ENCODE results near the gene CRIP3. TPM values are rescaled to one million over a fixed set of nuclear protein-coding genes. Genes with fewer than 3 reads are reported as not detected.

The CRIP3 gene
- total RNA-seq, 1 experiment from 2014 or later = 2.3 TPM

DNA sequence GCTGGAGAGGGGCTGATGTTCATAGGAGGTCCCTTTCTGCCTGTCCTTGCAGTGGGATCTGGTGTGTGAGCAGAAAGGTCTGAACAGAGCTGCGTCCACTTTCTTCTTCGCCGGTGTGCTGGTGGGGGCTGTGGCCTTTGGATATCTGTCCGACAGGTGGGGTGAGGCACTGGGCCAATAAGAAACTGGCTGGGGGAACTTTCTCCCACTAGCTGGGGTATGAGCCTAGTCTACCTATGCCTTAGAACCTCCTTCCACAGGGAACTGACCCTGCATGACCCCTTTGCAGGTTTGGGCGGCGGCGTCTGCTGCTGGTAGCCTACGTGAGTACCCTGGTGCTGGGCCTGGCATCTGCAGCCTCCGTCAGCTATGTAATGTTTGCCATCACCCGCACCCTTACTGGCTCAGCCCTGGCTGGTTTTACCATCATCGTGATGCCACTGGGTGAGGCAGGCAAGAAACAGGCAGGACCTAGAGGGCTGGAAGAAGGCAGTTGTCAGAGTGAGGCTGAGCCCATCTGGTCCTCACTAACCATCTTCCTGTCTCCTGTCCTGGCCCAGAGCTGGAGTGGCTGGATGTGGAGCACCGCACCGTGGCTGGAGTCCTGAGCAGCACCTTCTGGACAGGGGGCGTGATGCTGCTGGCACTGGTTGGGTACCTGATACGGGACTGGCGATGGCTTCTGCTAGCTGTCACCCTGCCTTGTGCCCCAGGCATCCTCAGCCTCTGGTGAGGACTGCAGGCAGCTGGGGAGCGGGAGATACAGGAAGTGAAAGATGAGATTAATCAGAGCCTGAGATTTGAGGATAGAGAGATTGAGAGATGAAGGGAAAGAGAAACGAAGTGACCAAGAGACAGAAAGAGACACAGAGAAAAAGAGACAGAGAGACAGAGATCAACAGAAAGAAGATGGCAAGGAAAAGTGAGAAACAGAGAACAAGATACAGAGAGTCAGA lies 9.0 kb downstream of the CRIP3 start:
- intact Hi-C loops (cut with micrococcal nuclease; ENCODE audit: unreplicated experiment) = no loop called here
- Mint-ChIP-seq H3K27ac (ENCODE audit: unreplicated experiment) (no peak overlapping the region), H3K9me3 (ENCODE audit: low read depth, unreplicated experiment) (no peaks in the 10 kb centered on the region), H3K36me3 (ENCODE audit: insufficient read depth, unreplicated experiment) (no peaks in the 10 kb centered on the region), H3K4me3 (ENCODE audit: low read depth, unreplicated experiment) (no peak overlapping the region), H3K27me3 (ENCODE audit: unreplicated experiment) (peaks cover 40% of the 10 kb centered on the region), H3K4me1 (ENCODE audit: low read depth, unreplicated experiment) (no peaks in the 10 kb centered on the region)
- no peak for TF ChIP-seq CTCF (IDR thresholded peaks at IDR 0.05; ENCODE audit: unreplicated experiment)
- CTCF ChIA-PET = interaction anchor here (0.9 to 1.2 kb wide), 2 partner anchors 9 to 20 kb away, joined by 3 read pairs; partner anchors contain the start of gene CRIP3
- no peak for DNase-seq
- BruUV-seq (replicated peaks) = no TSS peak

DNA sequence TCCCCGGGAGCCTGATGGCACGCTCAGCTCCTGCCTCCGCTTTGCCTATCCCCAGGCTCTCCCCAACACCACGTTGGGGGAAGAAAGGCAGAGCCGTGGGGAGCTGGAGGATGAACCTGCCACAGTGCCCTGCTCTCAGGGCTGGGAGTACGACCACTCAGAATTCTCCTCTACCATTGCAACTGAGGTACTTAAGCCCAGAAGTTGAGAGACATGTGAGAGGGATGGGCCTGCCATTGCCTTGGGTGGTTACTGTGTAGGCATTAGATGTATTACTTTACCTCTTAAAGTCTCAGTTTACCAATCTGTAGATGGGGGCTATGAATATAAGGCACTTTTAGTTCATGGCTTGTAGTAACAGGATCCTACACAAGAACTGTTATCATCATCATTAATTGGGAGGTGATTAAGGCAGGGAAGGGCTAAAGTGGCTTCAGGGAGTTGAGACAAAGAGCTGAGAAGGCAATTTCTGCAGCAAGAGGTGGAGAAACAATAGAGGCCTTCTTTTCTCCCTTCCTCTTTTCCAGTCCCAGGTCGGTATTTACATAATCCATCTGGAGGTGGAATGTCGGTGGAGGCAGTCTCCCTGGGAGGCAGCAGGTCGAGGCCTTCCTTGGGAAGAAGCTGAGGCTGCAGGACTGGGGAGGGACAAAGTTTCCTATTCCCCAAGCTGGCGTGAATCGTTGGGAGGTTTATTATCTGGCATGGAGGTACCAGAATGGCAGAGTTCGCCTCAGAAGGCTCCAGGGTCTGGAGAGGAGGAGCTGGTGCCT lies 9.9 kb downstream of the CRIP3 start:
- Mint-ChIP-seq H3K27ac (ENCODE audit: unreplicated experiment) (no peak overlapping the region), H3K36me3 (ENCODE audit: insufficient read depth, unreplicated experiment) (no peaks in the 10 kb centered on the region), H3K4me3 (ENCODE audit: low read depth, unreplicated experiment) (no peak overlapping the region), H3K27me3 (ENCODE audit: unreplicated experiment) (peaks cover 40% of the 10 kb centered on the region), H3K4me1 (ENCODE audit: low read depth, unreplicated experiment) (no peaks in the 10 kb centered on the region), H3K9me3 (ENCODE audit: low read depth, unreplicated experiment) (no peaks in the 10 kb centered on the region)
- no peak for TF ChIP-seq CTCF (IDR thresholded peaks at IDR 0.05; ENCODE audit: unreplicated experiment)
- no TSS peak for BruUV-seq (replicated peaks)
- CTCF ChIA-PET = interaction anchor here (1.9 kb wide), 1 partner anchor 10 kb away, joined by 7 read pairs; the partner anchor contains the start of gene CRIP3
- intact Hi-C loops (cut with micrococcal nuclease; ENCODE audit: unreplicated experiment) = no loop called here
- no peak for DNase-seq

DNA sequence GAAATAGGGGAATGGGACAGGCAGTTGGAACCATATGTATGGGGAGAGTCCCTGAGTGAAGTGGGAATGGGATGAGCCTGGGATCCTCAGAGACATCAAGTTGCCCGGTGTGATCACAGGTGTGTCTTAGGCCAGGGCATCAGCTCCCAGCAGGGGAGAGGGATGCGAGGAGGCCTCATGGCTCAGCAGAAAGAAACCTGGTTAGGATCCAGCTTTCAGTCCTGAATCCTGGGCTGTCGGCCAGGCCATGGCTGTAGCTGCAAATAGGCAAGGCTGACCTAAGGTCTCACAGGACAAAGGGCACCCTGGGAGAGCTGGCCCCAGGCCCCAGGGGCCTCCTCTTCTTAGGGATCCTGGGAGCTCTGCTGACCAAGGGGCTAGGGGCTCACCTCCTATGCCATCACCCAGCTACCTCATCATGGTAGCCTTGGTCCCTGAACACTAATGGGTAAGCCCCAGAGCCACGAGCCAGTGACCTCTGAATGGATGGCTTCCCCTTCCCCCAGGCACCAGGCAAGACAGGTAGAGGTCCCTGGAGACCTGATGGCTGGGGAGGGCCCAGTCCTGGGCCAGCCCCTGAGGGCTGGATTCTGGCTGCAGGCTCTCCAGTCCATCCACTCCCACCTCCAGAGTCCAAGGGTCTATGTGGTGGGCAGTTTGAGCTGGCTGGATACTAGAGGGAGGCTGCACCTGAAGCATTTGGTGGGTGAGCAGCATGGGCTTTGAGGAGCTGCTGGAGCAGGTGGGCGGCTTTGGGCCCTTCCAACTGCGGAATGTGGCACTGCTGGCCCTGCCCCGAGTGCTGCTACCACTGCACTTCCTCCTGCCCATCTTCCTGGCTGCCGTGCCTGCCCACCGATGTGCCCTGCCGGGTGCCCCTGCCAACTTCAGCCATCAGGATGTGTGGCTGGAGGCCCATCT lies 10.7 kb downstream of the CRIP3 start, which contains the start of gene SLC22A7:
Gene SLC22A7, plus strand, starts transcription at position 617 of the 921 bp plus-strand sequence. Its CDS starts 99 bp downstream, at position 716.
- Mint-ChIP-seq H3K9me3 (ENCODE audit: low read depth, unreplicated experiment) (no peaks in the 10 kb centered on the region), H3K4me1 (ENCODE audit: low read depth, unreplicated experiment) (no peaks in the 10 kb centered on the region), H3K27ac (ENCODE audit: unreplicated experiment) (no peak within 1 kb of the TSS), H3K4me3 (ENCODE audit: low read depth, unreplicated experiment) (no peak within 1 kb of the TSS), H3K36me3 (ENCODE audit: insufficient read depth, unreplicated experiment) (no peaks in the 10 kb centered on the region), H3K27me3 (ENCODE audit: unreplicated experiment) (peaks cover 40% of the 10 kb centered on the region)
- intact Hi-C loops (cut with micrococcal nuclease; ENCODE audit: unreplicated experiment) = no loop called here
- no TSS peak for BruUV-seq (replicated peaks)
- CTCF ChIA-PET = interaction anchor here (1.5 to 1.9 kb wide), 4 partner anchors 11 to 56 kb away, joined by 3 to 7 read pairs (median 4); partner anchors contain the start of gene CRIP3
- no peak for DNase-seq
- no peak for TF ChIP-seq CTCF (IDR thresholded peaks at IDR 0.05; ENCODE audit: unreplicated experiment)
